ENCODE measurements around the gene SLC6A11. TPM values are rescaled to one million over a fixed set of nuclear protein-coding genes. Genes with fewer than 3 reads are reported as not detected.

SLC6A11 gene
- total and polyA plus RNA-seq, 4 donors, result 0.02 to 0.09 TPM; not detected in 2

GRCh38 chr3:10848261-10848660, 32.2 kb downstream of the SLC6A11 start:
- no peak for TF ChIP-seq CTCF (IDR thresholded peaks at IDR 0.05; ENCODE audit: control extremely low read depth, extremely low read depth)
- 86 to 94% methylated on average over 3 of the region's 3 CpGs for WGBS, 2 donors

GRCh38 chr3:10852066-10852808, 36.2 kb downstream of the SLC6A11 start:
- Histone ChIP-seq H3K36me3 (ENCODE audit: control insufficient read depth in 4 of 4, insufficient read depth in 4 of 4, low read length in 4 of 4) (no peaks in the 10 kb centered on the region), H3K4me1 (ENCODE audit: control insufficient read depth in 5 of 5, insufficient read depth in 5 of 5, low read length in 5 of 5) (no peaks in the 10 kb centered on the region), H3K9ac (ENCODE audit: insufficient read depth in 1 of 2, low read length in 2 of 2) (no peak overlapping the region), H3K27me3 (ENCODE audit: control insufficient read depth in 3 of 3, insufficient read depth in 3 of 3, low read length in 2 of 3) (peaks cover 0 to 2% (median 0%) of the 10 kb centered on the region in 3 donors), H3K27ac (ENCODE audit: low read depth in 1 of 2, low read length in 1 of 2) (no peak overlapping the region), H3K9me3 (ENCODE audit: control insufficient read depth in 4 of 4, insufficient read depth in 3 of 4, low read length in 3 of 4) (no peaks in the 10 kb centered on the region), H3K4me3 (no peak overlapping the region)
- no peak for TF ChIP-seq CTCF (IDR thresholded peaks at IDR 0.05; ENCODE audit: control extremely low read depth, extremely low read depth)
- ATAC-seq (ENCODE audit: insufficient read depth, low FRiP score) (no peak), DNase-seq (no peak)
- WGBS, 2 donors, result 78 to 88% methylated on average over 17 of the region's 17 CpGs

More at GRCh38 chr3:10848261-10848660, 32.2 kb downstream of the SLC6A11 start:
- Histone ChIP-seq H3K9ac (ENCODE audit: insufficient read depth in 1 of 2, low read length in 2 of 2) (no peak overlapping the region), H3K27me3 (ENCODE audit: control insufficient read depth in 3 of 3, insufficient read depth in 3 of 3, low read length in 2 of 3) (peaks cover 0 to 2% (median 0%) of the 10 kb centered on the region in 3 donors), H3K9me3 (ENCODE audit: control insufficient read depth in 4 of 4, insufficient read depth in 3 of 4, low read length in 3 of 4) (no peaks in the 10 kb centered on the region), H3K4me1 (ENCODE audit: control insufficient read depth in 5 of 5, insufficient read depth in 5 of 5, low read length in 5 of 5) (no peaks in the 10 kb centered on the region), H3K4me3 (no peak overlapping the region), H3K27ac (ENCODE audit: low read depth in 1 of 2, low read length in 1 of 2) (no peak overlapping the region), H3K36me3 (ENCODE audit: control insufficient read depth in 4 of 4, insufficient read depth in 4 of 4, low read length in 4 of 4) (no peaks in the 10 kb centered on the region)
- no peak for ATAC-seq (ENCODE audit: insufficient read depth, low FRiP score)
- no peak for DNase-seq

DNA sequence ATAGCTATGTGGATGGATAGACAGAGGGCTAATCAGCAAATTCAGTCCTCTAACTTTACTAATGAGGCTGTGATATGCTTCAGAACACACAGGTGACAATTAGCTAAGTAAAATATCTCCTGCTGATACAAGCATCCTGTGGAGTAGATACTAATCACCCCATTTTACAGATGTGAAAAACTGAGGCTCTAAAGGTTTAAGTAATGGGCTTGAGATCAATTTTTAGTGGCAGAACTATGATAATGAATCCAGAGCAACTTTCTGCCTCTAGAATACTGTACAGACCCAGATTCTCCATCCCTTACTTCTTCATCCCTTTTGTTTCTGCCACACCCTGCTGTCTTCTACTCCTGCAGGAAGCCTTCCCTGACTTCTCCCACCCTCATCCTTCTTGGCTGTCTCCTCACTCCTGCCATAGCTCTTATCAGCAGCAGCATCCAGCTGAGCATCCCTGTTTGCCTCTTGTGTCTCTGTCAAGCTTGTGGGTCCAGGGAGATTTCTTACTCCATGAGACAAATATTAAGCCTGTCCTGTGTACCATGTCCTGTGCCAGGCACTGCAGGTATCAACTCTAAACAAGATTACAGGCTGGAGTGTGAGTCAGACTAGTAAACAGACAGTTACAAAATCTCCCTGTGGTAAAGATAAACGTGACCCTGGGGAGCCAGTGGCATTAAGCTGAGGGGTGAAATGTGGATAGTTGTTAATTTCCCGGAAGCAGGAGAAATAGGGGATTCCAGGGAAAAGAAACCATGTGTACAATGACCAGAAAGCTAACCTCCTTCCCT, 39.2 kb downstream of the SLC6A11 start:
- ATAC-seq (ENCODE audit: insufficient read depth, low FRiP score) (no peak), DNase-seq (no peak)
- Histone ChIP-seq H3K9me3 (ENCODE audit: control insufficient read depth in 4 of 4, insufficient read depth in 3 of 4, low read length in 3 of 4) (peaks cover 0 to 2% (median 0%) of the 10 kb centered on the region in 4 donors), H3K36me3 (ENCODE audit: control insufficient read depth in 4 of 4, insufficient read depth in 4 of 4, low read length in 4 of 4) (no peaks in the 10 kb centered on the region), H3K9ac (ENCODE audit: insufficient read depth in 1 of 2, low read length in 2 of 2) (no peak overlapping the region), H3K4me3 (no peak overlapping the region), H3K27me3 (ENCODE audit: control insufficient read depth in 3 of 3, insufficient read depth in 3 of 3, low read length in 2 of 3) (peaks cover 0 to 2% (median 0%) of the 10 kb centered on the region in 3 donors), H3K27ac (ENCODE audit: low read depth in 1 of 2, low read length in 1 of 2) (no peak overlapping the region), H3K4me1 (ENCODE audit: control insufficient read depth in 5 of 5, insufficient read depth in 5 of 5, low read length in 5 of 5) (no peaks in the 10 kb centered on the region)
- no peak for TF ChIP-seq CTCF (IDR thresholded peaks at IDR 0.05; ENCODE audit: control extremely low read depth, extremely low read depth)
- WGBS, 2 donors, result 38 to 54% methylated on average over 2 of the region's 2 CpGs

All from lung (tissue), 12 donors.